ENCODE data around the gene RPL39.
"Not testable (repeated sequence)": the region's sequence is repeated elsewhere in the genome, so short reads cannot be mapped to it uniquely, and the experiment has no call there.

Gene RPL39

GRCh38 chrX:119763836-119764387 lies 27.5 kb downstream of the RPL39 start:
- DNase-seq (ENCODE audit: insufficient read length, low spot score) (no peak), FAIRE-seq (peak; percentile 82)

- DNase-seq (ENCODE audit: insufficient read length, low spot score) (no peak), FAIRE-seq (peak; percentile 60)
Measured at GRCh38 chrX:119763181-119763580, 28.2 kb downstream of the RPL39 start.

DNA sequence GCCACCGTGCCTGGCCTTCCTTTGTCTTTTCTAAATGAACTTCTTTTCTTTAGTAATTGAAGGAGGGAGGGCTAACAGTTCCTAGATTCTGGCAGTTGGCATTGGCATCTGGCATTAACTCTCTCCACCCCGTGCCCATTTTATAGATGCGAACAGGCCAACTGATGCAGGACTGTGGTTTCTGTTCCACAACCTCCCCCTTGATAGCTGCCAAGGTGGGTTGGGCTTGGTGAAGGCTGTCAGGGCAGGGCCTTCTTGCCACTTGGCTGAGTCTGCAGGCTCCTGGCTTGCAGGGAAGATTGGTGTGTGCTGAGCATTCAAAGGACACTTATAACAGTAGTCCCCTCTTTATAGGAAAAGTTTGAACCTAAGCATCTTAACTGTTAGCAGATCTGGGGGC lies 28.7 kb downstream of the RPL39 start:
- DNase-seq (ENCODE audit: insufficient read length, low spot score) (no peak), FAIRE-seq (peak; percentile 92)

GRCh38 chrX:119760026-119760877 lies 31.2 kb downstream of the RPL39 start:
- FAIRE-seq: peak; percentile 99
- no peak for DNase-seq (ENCODE audit: insufficient read length, low spot score)

- DNase-seq (ENCODE audit: insufficient read length, low spot score): no peak
- FAIRE-seq: no peak
Measured at GRCh38 chrX:119759248-119759766, 32.1 kb downstream of the RPL39 start.

- DNase-seq (ENCODE audit: insufficient read length, low spot score): no peak
- FAIRE-seq: no peak
Measured at GRCh38 chrX:119758731-119759247, 32.6 kb downstream of the RPL39 start.

DNA sequence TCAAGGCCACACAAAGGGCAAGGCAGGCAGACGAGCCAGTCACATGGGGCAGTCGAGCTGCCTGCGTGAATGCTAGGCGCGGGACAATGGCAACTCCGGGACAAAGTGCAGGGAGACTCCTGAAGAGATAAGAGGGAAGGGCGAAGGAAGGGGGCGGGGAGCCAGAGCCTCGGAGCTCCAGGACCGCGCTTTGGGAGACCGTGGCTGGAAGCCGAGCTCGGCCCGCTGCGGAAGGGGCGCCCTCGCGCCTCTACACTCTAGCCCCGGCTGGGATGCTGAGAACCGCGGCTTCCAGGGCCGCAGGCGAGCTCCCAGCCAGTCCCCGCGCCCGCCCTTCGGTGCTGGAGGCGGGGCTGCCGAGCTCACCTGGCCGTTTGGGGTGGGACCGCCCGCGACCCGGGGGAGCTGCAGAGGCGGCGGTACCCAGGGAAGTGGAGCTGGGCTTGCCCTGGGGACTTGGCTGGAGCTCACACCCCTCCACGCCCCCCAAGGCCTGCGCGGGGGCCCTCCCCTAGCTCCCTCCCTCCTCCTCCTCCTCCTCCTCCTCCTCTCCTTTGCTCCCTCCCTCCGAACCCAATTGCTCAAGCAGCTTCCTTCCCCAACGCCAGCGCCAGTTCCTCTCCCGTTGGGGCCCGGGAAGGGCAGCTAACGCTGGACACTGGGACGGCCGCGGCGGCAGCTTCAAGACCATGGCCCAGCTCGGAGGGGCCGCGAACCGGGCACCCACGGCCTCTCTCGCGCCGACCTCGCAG lies 33.3 kb downstream of the RPL39 start, which contains the start of gene SOWAHD:
Gene SOWAHD (plus strand): TSS at position 610 of the 752 bp plus-strand sequence. CDS start 80 bp downstream, at position 690.
- FAIRE-seq (peak; percentile 86), DNase-seq (ENCODE audit: insufficient read length, low spot score) (no peak)

DNA sequence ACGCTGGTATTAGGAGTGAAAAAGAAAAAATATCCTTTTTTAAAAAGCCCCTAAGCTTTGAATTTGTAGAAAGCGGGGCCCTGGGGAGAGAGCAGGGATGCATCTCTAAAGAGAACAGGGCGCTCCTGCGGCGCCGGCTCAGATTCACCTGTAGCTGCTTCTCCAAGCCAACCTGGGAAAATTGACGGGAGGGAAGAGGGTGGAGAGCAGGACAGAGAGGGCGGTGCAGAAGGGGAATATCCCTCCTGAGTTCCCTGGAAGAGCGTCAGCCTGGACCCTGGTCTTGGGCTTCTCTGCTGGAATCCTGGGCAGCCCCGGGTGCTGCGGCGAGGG lies 33.8 kb downstream of the RPL39 start:
- DNase-seq (ENCODE audit: insufficient read length, low spot score) (no peak), FAIRE-seq (peak; percentile 89)

- FAIRE-seq: no peak
- DNase-seq (ENCODE audit: insufficient read length, low spot score): no peak
Measured at GRCh38 chrX:119756926-119757635, 34.3 kb downstream of the RPL39 start.

GRCh38 chrX:119755981-119756533 lies 35.4 kb downstream of the RPL39 start:
- DNase-seq (ENCODE audit: insufficient read length, low spot score): peak; percentile 44
- FAIRE-seq: peak; percentile 100

DNA sequence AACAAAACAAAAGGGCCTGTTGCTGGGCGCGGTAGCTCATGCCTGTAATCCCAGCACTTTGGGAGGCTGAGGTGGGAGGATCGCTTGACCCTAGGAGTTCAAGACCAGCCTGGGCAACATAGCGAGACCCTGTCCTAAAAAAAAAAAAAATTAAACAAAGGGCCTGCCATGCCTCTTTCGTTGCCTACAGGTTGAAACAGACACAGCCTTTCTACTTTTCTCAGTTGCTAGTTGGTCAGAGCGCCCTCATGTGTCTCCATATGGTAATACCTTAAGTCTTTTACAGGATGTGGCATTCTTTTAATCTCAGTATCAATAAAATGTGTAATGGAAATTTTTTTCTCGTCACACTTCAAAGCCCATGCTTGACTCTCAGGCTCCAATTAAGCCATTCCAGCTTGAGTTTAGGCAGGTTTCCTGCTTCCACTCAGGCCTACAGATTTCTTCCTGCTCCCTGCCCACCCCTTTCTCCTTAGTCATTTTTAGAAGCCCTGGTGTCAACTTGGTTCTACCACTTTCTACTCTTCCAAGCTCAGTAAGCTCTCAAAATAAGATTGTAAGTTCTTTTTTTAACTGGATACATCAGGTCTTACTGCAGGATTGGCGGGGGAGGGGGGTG lies 37.7 kb downstream of the RPL39 start:
- FAIRE-seq: peak; percentile 95

DNA sequence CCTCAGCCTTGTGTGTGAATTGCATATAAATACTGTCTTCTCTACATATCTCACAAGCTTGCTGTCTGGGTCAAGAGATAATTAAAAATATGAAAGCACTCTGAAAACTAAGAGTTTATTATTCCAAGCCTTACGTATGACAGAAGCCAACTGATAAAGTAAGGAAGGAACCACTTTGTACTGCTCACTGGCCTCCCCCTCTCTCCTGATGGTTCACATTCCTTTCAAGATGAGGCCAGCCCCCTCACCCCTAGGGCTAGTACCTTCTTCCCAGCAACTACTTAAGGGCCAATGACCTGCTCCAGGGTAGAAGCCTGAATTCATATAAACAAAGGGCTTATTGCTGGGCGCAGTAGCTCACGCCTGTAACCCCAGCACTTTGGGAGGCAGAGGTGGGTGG lies 38.4 kb downstream of the RPL39 start:
- FAIRE-seq: no peak

More for the DNA sequence above, 37.7 kb downstream of the RPL39 start:
- DNase-seq (ENCODE audit: insufficient read length, low spot score): no peak

DNA sequence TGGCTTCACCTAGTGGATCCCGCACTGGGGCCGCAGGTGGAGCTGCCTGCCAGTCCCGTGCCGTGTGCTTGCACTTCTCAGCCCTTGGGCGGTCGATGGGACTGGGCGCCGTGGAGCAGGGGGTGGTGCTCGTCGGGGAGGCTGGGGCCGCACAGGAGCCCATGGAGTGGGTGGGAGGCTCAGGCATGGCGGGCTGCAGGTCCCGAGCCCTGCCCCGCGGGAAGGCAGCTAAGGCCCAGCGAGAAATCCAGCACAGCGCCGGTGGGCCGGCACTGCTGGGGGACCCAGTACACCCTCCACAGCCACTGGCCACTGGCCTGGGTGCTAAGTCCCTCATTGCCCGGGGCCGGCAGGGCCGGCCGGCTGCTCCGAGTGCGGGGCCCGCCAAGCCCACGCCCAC lies 40.7 kb downstream of the RPL39 start:
- not testable (repeated sequence) for DNase-seq (ENCODE audit: insufficient read length, low spot score); FAIRE-seq

More for the DNA sequence above, 38.4 kb downstream of the RPL39 start:
- no peak for DNase-seq (ENCODE audit: insufficient read length, low spot score)

GRCh38 chrX:119750131-119750530 lies 41.3 kb downstream of the RPL39 start:
- not testable (repeated sequence) for FAIRE-seq; DNase-seq (ENCODE audit: insufficient read length, low spot score)

DNA sequence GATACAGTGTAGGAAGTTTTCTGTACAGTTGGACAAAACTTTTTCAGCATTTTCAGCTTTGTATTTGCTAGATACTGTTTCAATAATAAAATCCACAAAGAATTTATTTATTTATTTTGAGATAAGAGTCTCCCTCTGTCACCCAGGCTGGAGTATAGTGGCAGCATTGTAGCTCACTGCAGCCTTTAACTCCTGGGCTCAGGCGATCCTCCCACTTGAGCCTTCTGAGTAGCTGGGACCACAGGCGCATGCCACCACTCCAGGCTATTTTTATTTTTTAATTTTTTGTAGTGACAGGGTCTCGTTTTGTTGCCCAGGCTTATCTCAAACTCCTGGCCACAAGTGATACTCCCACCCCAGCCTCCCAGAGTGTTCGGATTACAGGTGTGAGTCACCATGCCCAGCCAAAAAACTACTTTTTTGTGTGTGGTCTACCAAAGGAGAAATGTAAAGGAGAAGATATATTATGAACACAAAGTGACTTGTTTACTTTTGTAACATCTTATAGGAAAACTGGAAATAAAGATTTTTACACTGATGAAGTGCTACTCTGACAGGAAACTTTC lies 46.1 kb downstream of the RPL39 start:
- DNase-seq (ENCODE audit: insufficient read length, low spot score): no peak
- FAIRE-seq: no peak

- FAIRE-seq (no peak), DNase-seq (ENCODE audit: insufficient read length, low spot score) (no peak)
Measured at GRCh38 chrX:119738742-119739141, 52.7 kb downstream of the RPL39 start.
